Fibroblast of lung (primary cell): ENCODE measurements around the gene WFIKKN1.

Experiments used
- CTCF ChIP-seq, 2 donors: IDR thresholded peaks in 1 of 2; conservative IDR thresholded peaks in 1 of 2; 1 replicate in 1 of 2; 2 replicates in 1 of 2; pipeline ENCODE4 v1.5.1; 2011 to 2012; ENCODE audit warnings: low read length in 2 of 2, control low read depth in 1 of 2, inconsistent platforms in 1 of 2, low read depth in 1 of 2, mild to moderate bottlenecking in 1 of 2
- EZH2 ChIP-seq: IDR thresholded peaks from 2 replicates; pipeline ENCODE4 v1.5.1; 2012; ENCODE audit warnings: low read length, control low read depth, mild to moderate bottlenecking; ENCODE audit errors: missing control alignments

- TF ChIP-seq CTCF (conservative IDR thresholded peaks at IDR 0.05 in 1 of 2, IDR thresholded peaks at IDR 0.05 in 1 of 2; ENCODE audit: low read depth in 1 of 2, low read length in 2 of 2) (no peak), EZH2 (no peak)
Measured at GRCh38 chr16:633336-634050, 2.7 kb downstream of the WFIKKN1 start.
